Hepatocyte (in vitro differentiated cells): ENCODE results near the gene AGTPBP1. TPM values are rescaled to one million over a fixed set of nuclear protein-coding genes. Genes with fewer than 3 reads are reported as not detected.
A peak's percentile ranks its signal among the peaks of the same experiment; 100 is the strongest.

Experiments
- DNase-seq: peaks from one replicate; pipeline ENCODE4 v3.0.0-alpha.2; 2016; ENCODE audit warnings: low spot score
- H2AFZ ChIP-seq: fragments of 200-600 bp; sonication (generic); 2 replicates; pipeline ENCODE4 v1.6.0; 2016; ENCODE audit warnings: antibody characterized with exemption, mild to moderate bottlenecking
- H3K27ac ChIP-seq: fragments of 200-600 bp; sonication (generic); 2 replicates; pipeline ENCODE4 v1.5.1; 2016; ENCODE audit warnings: mild to moderate bottlenecking
- H3K27me3 ChIP-seq: fragments of 200-600 bp; sonication (generic); 2 replicates; pipeline ENCODE4 v1.6.1; 2016
- H3K36me3 ChIP-seq: fragments of 200-600 bp; sonication (generic); replicated peaks from 2 replicates; pipeline ENCODE4 v1.5.1; 2016; ENCODE audit warnings: low read depth; ENCODE audit not compliant: insufficient read depth
- H3K4me1 ChIP-seq: fragments of 200-600 bp; sonication (generic); 2 replicates; pipeline ENCODE4 v1.5.1; 2016; ENCODE audit warnings: mild to moderate bottlenecking, moderate library complexity; ENCODE audit not compliant: insufficient read depth
- H3K4me2 ChIP-seq: fragments of 200-600 bp; sonication (generic); 2 replicates; pipeline ENCODE4 v1.6.0; 2016
- H3K4me3 ChIP-seq: fragments of 200-600 bp; sonication (generic); 2 replicates; pipeline ENCODE4 v1.5.1; 2016; ENCODE audit warnings: mild to moderate bottlenecking
- H3K79me2 ChIP-seq: fragments of 200-600 bp; sonication (generic); 2 replicates; pipeline ENCODE4 v1.6.0; 2017; ENCODE audit warnings: mild to moderate bottlenecking
- H3K9me2 ChIP-seq: fragments of 200-600 bp; sonication (generic); replicated peaks from 2 replicates; pipeline ENCODE4 v1.6.0; 2017; ENCODE audit warnings: mild to moderate bottlenecking; ENCODE audit not compliant: insufficient read depth
- H3K9me3 ChIP-seq: fragments of 200-600 bp; sonication (generic); 2 replicates; pipeline ENCODE4 v1.5.1; 2016; ENCODE audit warnings: low read depth, mild to moderate bottlenecking
- H4K20me1 ChIP-seq: fragments of 200-600 bp; sonication (generic); 2 replicates; pipeline ENCODE4 v1.6.0; 2016; ENCODE audit warnings: mild to moderate bottlenecking; ENCODE audit not compliant: insufficient read depth, poor library complexity, severe bottlenecking
- CTCF ChIP-seq: fragments of 200-600 bp; sonication (generic); IDR thresholded peaks from 2 replicates; pipeline ENCODE4 v1.5.1; 2016; ENCODE audit warnings: antibody characterized with exemption, mild to moderate bottlenecking; ENCODE audit not compliant: poor library complexity
- EZH2 ChIP-seq: fragments of 200-600 bp; sonication (generic); IDR thresholded peaks from 2 replicates; pipeline ENCODE4 v1.6.1; 2016; ENCODE audit warnings: antibody characterized with exemption, mild to moderate bottlenecking, borderline replicate concordance
- EZH2phosphoT487 ChIP-seq: fragments of 200-600 bp; sonication (generic); IDR thresholded peaks from one replicate; pipeline ENCODE4 v1.6.1; 2018; ENCODE audit warnings: antibody characterized with exemption, mild to moderate bottlenecking, low read depth, moderate library complexity; ENCODE audit not compliant: unreplicated experiment, severe bottlenecking
- WGBS: methylation state at CpG from one replicate; pipeline ENCODE4 v1.1.6; 2016; ENCODE audit warnings: low lambda C conversion rate; ENCODE audit errors: missing lambda C conversion rate; 5-methylcytosine and 5-hydroxymethylcytosine counted together
- polyA plus RNA-seq: library from polyadenylated mRNA; unstranded; fragments of >200 nt; fragmentation: Nextera tagmentation; extraction: Ambion mirVana; gene quantifications from 2 replicates; pipeline ENCODE4 v1.2.1, GENCODE V29; 2016
- total RNA-seq: library from RNA; depleted of rRNA; stranded (reverse); fragments of >200 nt; gene quantifications from 2 replicates; pipeline ENCODE4 v1.2.3, GENCODE V29; 2014

Gene AGTPBP1
- total and polyA plus RNA-seq, 2 experiments from 2014 or later: 7.6 to 16.8 TPM

GRCh38 chr9:85536076-85536475 is 205.7 kb downstream of the AGTPBP1 start:
- no peak overlapping the region for H3K4me2 ChIP-seq
- H3K4me3 ChIP-seq: no peak overlapping the region
- no peaks in the 10 kb centered on the region for H3K27me3 ChIP-seq
- peak; percentile 28 for DNase-seq
- no peaks in the 10 kb centered on the region for H4K20me1 ChIP-seq
- no peak overlapping the region for H2AFZ ChIP-seq
- TF ChIP-seq EZH2phosphoT487: no peak
- no peak for TF ChIP-seq CTCF
- TF ChIP-seq EZH2: no peak
- WGBS: 60% methylated on average over 2 of the region's 2 CpGs
- no peaks in the 10 kb centered on the region for H3K36me3 ChIP-seq
- H3K79me2 ChIP-seq: no peaks in the 10 kb centered on the region
- no peaks in the 10 kb centered on the region for H3K9me3 ChIP-seq
- H3K27ac ChIP-seq: peak overlapping the region; percentile 25
- no peaks in the 10 kb centered on the region for H3K4me1 ChIP-seq
- H3K9me2 ChIP-seq: no peaks in the 10 kb centered on the region

GRCh38 chr9:85534340-85534739 is 207.4 kb downstream of the AGTPBP1 start:
- Histone ChIP-seq H3K4me3 (no peak overlapping the region), H4K20me1 (no peaks in the 10 kb centered on the region), H3K9me2 (no peaks in the 10 kb centered on the region), H3K79me2 (no peaks in the 10 kb centered on the region), H2AFZ (no peak overlapping the region), H3K27ac (no peak overlapping the region), H3K36me3 (no peaks in the 10 kb centered on the region), H3K27me3 (no peaks in the 10 kb centered on the region), H3K9me3 (no peaks in the 10 kb centered on the region), H3K4me1 (no peaks in the 10 kb centered on the region), H3K4me2 (no peak overlapping the region)
- TF ChIP-seq EZH2phosphoT487 (no peak), EZH2 (no peak), CTCF (no peak)
- DNase-seq: no peak
- 96% methylated on average over 8 of the region's 8 CpGs for WGBS

GRCh38 chr9:85533538-85533937 is 208.2 kb downstream of the AGTPBP1 start:
- no peaks in the 10 kb centered on the region for H3K4me1 ChIP-seq
- no peaks in the 10 kb centered on the region for H4K20me1 ChIP-seq
- 93% methylated on average over 4 of the region's 4 CpGs for WGBS
- H3K36me3 ChIP-seq: no peaks in the 10 kb centered on the region
- no peaks in the 10 kb centered on the region for H3K9me3 ChIP-seq
- H3K27me3 ChIP-seq: no peaks in the 10 kb centered on the region
- H3K79me2 ChIP-seq: no peaks in the 10 kb centered on the region
- DNase-seq: no peak
- no peak for TF ChIP-seq EZH2phosphoT487
- TF ChIP-seq CTCF: no peak
- no peak for TF ChIP-seq EZH2
- H3K27ac ChIP-seq: no peak overlapping the region
- H3K9me2 ChIP-seq: no peaks in the 10 kb centered on the region
- no peak overlapping the region for H3K4me3 ChIP-seq
- no peak overlapping the region for H2AFZ ChIP-seq
- no peak overlapping the region for H3K4me2 ChIP-seq

GRCh38 chr9:85530721-85531120 is 211.0 kb downstream of the AGTPBP1 start:
- Histone ChIP-seq H3K9me2 (no peaks in the 10 kb centered on the region), H3K9me3 (no peaks in the 10 kb centered on the region), H3K79me2 (no peaks in the 10 kb centered on the region), H3K4me1 (no peaks in the 10 kb centered on the region), H3K4me3 (no peak overlapping the region), H2AFZ (no peak overlapping the region), H3K27me3 (no peaks in the 10 kb centered on the region), H4K20me1 (no peaks in the 10 kb centered on the region), H3K36me3 (no peaks in the 10 kb centered on the region), H3K27ac (no peak overlapping the region), H3K4me2 (no peak overlapping the region)
- TF ChIP-seq EZH2phosphoT487 (no peak), CTCF (no peak), EZH2 (no peak)
- DNase-seq: no peak
- WGBS: 82% methylated on average over 5 of the region's 5 CpGs
